ENCODE measurements around the gene GRIPAP1. TPM values are rescaled to one million over a fixed set of nuclear protein-coding genes. Genes with fewer than 3 reads are reported as not detected.
A peak's percentile ranks its signal among the peaks of the same experiment; 100 is the strongest.

The GRIPAP1 gene
- total RNA-seq, 1 donor from 2014 or later = 63.6 TPM

- no peak for TF ChIP-seq CTCF (IDR thresholded peaks at IDR 0.05; ENCODE audit: unreplicated experiment)
- H3K27me3 Mint-ChIP-seq (ENCODE audit: unreplicated experiment) = no peaks in the 10 kb centered on the region
- H3K9me3 Mint-ChIP-seq (ENCODE audit: unreplicated experiment) = no peaks in the 10 kb centered on the region
- peaks cover 8% of the 10 kb centered on the region for H3K4me1 Mint-ChIP-seq (ENCODE audit: unreplicated experiment)
- H3K36me3 Mint-ChIP-seq (ENCODE audit: low read depth, unreplicated experiment) = peaks cover 3% of the 10 kb centered on the region
- H3K4me3 Mint-ChIP-seq (ENCODE audit: unreplicated experiment) = no peak overlapping the region
- DNase-seq (ENCODE audit: low spot score) = no peak
- H3K27ac Mint-ChIP-seq (ENCODE audit: unreplicated experiment) = no peak overlapping the region
Measured at GRCh38 chrX:48965959-48966358, 36.1 kb downstream of the GRIPAP1 start.

- no peak overlapping the region for H3K4me3 Mint-ChIP-seq (ENCODE audit: unreplicated experiment)
- no peak overlapping the region for H3K27ac Mint-ChIP-seq (ENCODE audit: unreplicated experiment)
- no peak for TF ChIP-seq CTCF (IDR thresholded peaks at IDR 0.05; ENCODE audit: unreplicated experiment)
- DNase-seq (ENCODE audit: low spot score) = no peak
- peaks cover 3% of the 10 kb centered on the region for H3K36me3 Mint-ChIP-seq (ENCODE audit: low read depth, unreplicated experiment)
- no peaks in the 10 kb centered on the region for H3K9me3 Mint-ChIP-seq (ENCODE audit: unreplicated experiment)
- peaks cover 8% of the 10 kb centered on the region for H3K4me1 Mint-ChIP-seq (ENCODE audit: unreplicated experiment)
- H3K27me3 Mint-ChIP-seq (ENCODE audit: unreplicated experiment) = peaks cover 5% of the 10 kb centered on the region
Measured at GRCh38 chrX:48961585-48962091, 40.4 kb downstream of the GRIPAP1 start.

GRCh38 chrX:48960291-48960690, 41.8 kb downstream of the GRIPAP1 start:
- DNase-seq (ENCODE audit: low spot score) = no peak
- Mint-ChIP-seq H3K36me3 (ENCODE audit: low read depth, unreplicated experiment) (peaks cover 3% of the 10 kb centered on the region), H3K4me3 (ENCODE audit: unreplicated experiment) (peak overlapping the region; percentile 44), H3K4me1 (ENCODE audit: unreplicated experiment) (peaks cover 8% of the 10 kb centered on the region), H3K27me3 (ENCODE audit: unreplicated experiment) (peaks cover 7% of the 10 kb centered on the region), H3K9me3 (ENCODE audit: unreplicated experiment) (no peaks in the 10 kb centered on the region), H3K27ac (ENCODE audit: unreplicated experiment) (peak overlapping the region; percentile 8)
- TF ChIP-seq CTCF (IDR thresholded peaks at IDR 0.05; ENCODE audit: unreplicated experiment) = no peak

- H3K27ac Mint-ChIP-seq (ENCODE audit: unreplicated experiment) = peak overlapping the region; percentile 100
- no peak for TF ChIP-seq CTCF (IDR thresholded peaks at IDR 0.05; ENCODE audit: unreplicated experiment)
- H3K4me3 Mint-ChIP-seq (ENCODE audit: unreplicated experiment) = peak overlapping the region; percentile 99
- peak; percentile 6 for DNase-seq (ENCODE audit: low spot score)
- peaks cover under 1% of the 10 kb centered on the region for H3K36me3 Mint-ChIP-seq (ENCODE audit: low read depth, unreplicated experiment)
- H3K4me1 Mint-ChIP-seq (ENCODE audit: unreplicated experiment) = peaks cover 8% of the 10 kb centered on the region
- peaks cover 7% of the 10 kb centered on the region for H3K27me3 Mint-ChIP-seq (ENCODE audit: unreplicated experiment)
- no peaks in the 10 kb centered on the region for H3K9me3 Mint-ChIP-seq (ENCODE audit: unreplicated experiment)
Measured at GRCh38 chrX:48958635-48959094, 43.4 kb downstream of the GRIPAP1 start.

- Mint-ChIP-seq H3K4me3 (ENCODE audit: unreplicated experiment) (peak overlapping the region; percentile 99), H3K36me3 (ENCODE audit: low read depth, unreplicated experiment) (no peaks in the 10 kb centered on the region), H3K9me3 (ENCODE audit: unreplicated experiment) (no peaks in the 10 kb centered on the region), H3K4me1 (ENCODE audit: unreplicated experiment) (peaks cover 8% of the 10 kb centered on the region), H3K27me3 (ENCODE audit: unreplicated experiment) (peaks cover 7% of the 10 kb centered on the region), H3K27ac (ENCODE audit: unreplicated experiment) (peak overlapping the region; percentile 100)
- no peak for TF ChIP-seq CTCF (IDR thresholded peaks at IDR 0.05; ENCODE audit: unreplicated experiment)
- peak; percentile 84 for DNase-seq (ENCODE audit: low spot score)
Measured at GRCh38 chrX:48957827-48958634, 44.0 kb downstream of the GRIPAP1 start.

Measured in endothelial cell (in vitro differentiated cells).